Panc1 (cell line): Measurements from ENCODE around the gene RUNX3. TPM values are rescaled to one million over a fixed set of nuclear protein-coding genes. Genes with fewer than 3 reads are reported as not detected.
"Not testable (repeated sequence)": the region's sequence is repeated elsewhere in the genome, so short reads cannot be mapped to it uniquely, and the experiment has no call there.

ENCODE experiments used
- ATAC-seq: fragments of 200-7000 bp; cut with Tn5 transposase; 2 replicates; pipeline ENCODE4 v1.9.1; 2020; ENCODE audit warnings: mild to moderate bottlenecking, moderate library complexity
- Bru-seq: library from RNA; stranded (reverse); fragments of 400-500 nt; gene quantifications from one replicate; lab custom pipeline; 2021; lab: Mats Ljungman, UMichigan
- BruChase-seq, 2 experiments: library from RNA; stranded (reverse); fragments of 400-500 nt; gene quantifications; one replicate each; lab custom pipeline; 2021; lab: Mats Ljungman, UMichigan
- BruUV-seq: library from RNA; stranded (reverse); fragments of 400-500 nt; replicated peaks from 2 replicates; lab custom pipeline; 2021; lab: Mats Ljungman, UMichigan
- CTCF ChIA-PET: fragments of 300-600 bp; sonication (Branson Sonifier 250); formaldehyde crosslinking; loops from one replicate; lab custom pipeline; 2022; ENCODE audit warnings: antibody characterized with exemption; lab: Charles Lee
- POLR2A ChIA-PET: fragments of 300-600 bp; sonication (Branson Sonifier 250); formaldehyde crosslinking; loops from one replicate; lab custom pipeline; 2022; ENCODE audit warnings: antibody characterized with exemption; lab: Charles Lee
- DNase-seq: peaks from one replicate; pipeline ENCODE4 v3.0.0-alpha.2; 2010; ENCODE audit warnings: low read depth, low spot score
- H3K27ac ChIP-seq: 2 replicates; pipeline ENCODE4 v1.5.1; 2011; ENCODE audit warnings: mild to moderate bottlenecking, low read length, inconsistent platforms
- H3K27me3 ChIP-seq: fragments of 200-500 bp; sonication (Bioruptor generic); 2 replicates; pipeline ENCODE4 v1.6.0; 2014; ENCODE audit warnings: low read length, inconsistent platforms; ENCODE audit not compliant: control insufficient read depth, insufficient read depth
- H3K36me3 ChIP-seq: fragments of 200-500 bp; sonication (Bioruptor generic); 2 replicates; pipeline ENCODE4 v1.5.1; 2014; ENCODE audit warnings: inconsistent platforms, mild to moderate bottlenecking, low read length, moderate library complexity; ENCODE audit not compliant: control insufficient read depth, insufficient read depth
- H3K4me1 ChIP-seq: 2 replicates; pipeline ENCODE4 v1.5.1; 2011; ENCODE audit warnings: inconsistent platforms, mild to moderate bottlenecking, low read length, moderate library complexity; ENCODE audit not compliant: control insufficient read depth, insufficient read depth
- H3K4me3 ChIP-seq, 2 experiments: 2 replicates each; pipeline ENCODE4 v1.5.1; 2011 to 2012; ENCODE audit warnings: low read depth in 2 of 2, low read length in 2 of 2, mild to moderate bottlenecking in 2 of 2, inconsistent platforms in 1 of 2, moderate library complexity in 1 of 2
- H3K9me3 ChIP-seq: fragments of 200-500 bp; sonication (Bioruptor generic); 2 replicates; pipeline ENCODE4 v1.5.1; 2014; ENCODE audit warnings: low read depth, mild to moderate bottlenecking, inconsistent platforms, low read length, moderate library complexity; ENCODE audit not compliant: control insufficient read depth, insufficient read depth
- CTCF ChIP-seq: fragments of 450-650 bp; IDR thresholded peaks from 2 replicates; pipeline ENCODE4 v1.5.1; 2017; ENCODE audit warnings: mild to moderate bottlenecking
- POLR2AphosphoS5 ChIP-seq: IDR thresholded peaks from 2 replicates; pipeline ENCODE4 v1.6.1; 2012; ENCODE audit warnings: mild to moderate bottlenecking, low read depth, low read length, moderate library complexity
- REST ChIP-seq, 2 experiments: IDR thresholded peaks; 2 replicates each; pipeline ENCODE4 v1.6.1; 2011 to 2012; ENCODE audit warnings: low read depth in 2 of 2, control low read depth in 1 of 2, low read length in 1 of 2, mild to moderate bottlenecking in 1 of 2, moderate library complexity in 1 of 2; ENCODE audit not compliant: insufficient read depth in 1 of 2
- SIN3A ChIP-seq: IDR thresholded peaks from 2 replicates; pipeline ENCODE4 v1.6.1; 2012; ENCODE audit warnings: low read depth, mild to moderate bottlenecking, low read length, moderate library complexity, borderline replicate concordance; ENCODE audit not compliant: insufficient read depth
- TCF7L2 ChIP-seq: IDR thresholded peaks from 2 replicates; pipeline ENCODE4 v1.6.1; 2011; ENCODE audit warnings: mild to moderate bottlenecking, low read depth, low read length, inconsistent platforms
- in situ Hi-C: cut with HindIII; loops from 2 replicates; pipeline ENCODE4 v1.10.0; 2016; ENCODE audit warnings: low sequenced_read_pairs, low pct_unique_long_range_greater_than_20kb
- intact Hi-C: fragments of 100-400 bp; cut with micrococcal nuclease; formaldehyde crosslinking; loops from one replicate; pipeline ENCODE4 v1.10.0; 2022; ENCODE audit not compliant: unreplicated experiment
- long read RNA-seq: library from polyadenylated mRNA; unstranded; transcript quantifications from one replicate; pipeline ENCODE4 v2.0.0, GENCODE V29; 2021; ENCODE audit not compliant: unreplicated experiment
- polyA plus RNA-seq: library from polyadenylated mRNA; unstranded; fragments of >200 nt; gene quantifications from one replicate; pipeline ENCODE4 v1.2.1, GENCODE V29; 2012; ENCODE audit warnings: missing spikeins; ENCODE audit not compliant: insufficient read length
- total RNA-seq: library from RNA; stranded (reverse); gene quantifications from one replicate; pipeline ENCODE4 v1.2.1, GENCODE V29; 2021; ENCODE audit not compliant: unreplicated experiment

RUNX3 gene
- 0.10 TPM for total RNA-seq
- 0.06 TPM for polyA plus RNA-seq
- percentile 16 among the genes with signal in this experiment for Bru-seq, nascent RNA
- BruChase-seq, experiment 1, labeled RNA remaining after a 2-hour chase = percentile 18 among the genes with signal in this experiment
- percentile 26 among the genes with signal in this experiment for BruChase-seq, experiment 2, labeled RNA remaining after a 6-hour chase
- long read RNA-seq = 0 reads

- CTCF ChIA-PET = no interaction called here
These were observed at the start of gene RUNX3 for GRCh38 chr1:24930260-24931145. RUNX3 (minus strand) TSS chr1:24930276; CDS start chr1:24929868, 408 bp downstream.

GRCh38 chr1:24979232-24979631 lies 49.2 kb upstream of the RUNX3 start:
- BruUV-seq, ATAC-seq, H3K4me3 ChIP-seq, POLR2A ChIA-PET, H3K4me1 ChIP-seq, intact Hi-C loops, in situ Hi-C loops, H3K27ac ChIP-seq, H3K27me3 ChIP-seq, H3K36me3 ChIP-seq, DNase-seq: not testable (repeated sequence)
- peaks cover 19% of the 10 kb centered on the region; the same call in 1 of the 2 replicates for H3K9me3 ChIP-seq
- CTCF ChIA-PET = interaction anchor here (0.9 to 1.2 kb wide), 2 partner anchors 8 to 112 kb away, joined by 4 read pairs; no protein-coding TSS in a partner anchor

More at GRCh38 chr1:24930260-24931145, at the start of gene RUNX3:
- H3K4me3 ChIP-seq = no peak within 1 kb of the TSS
- DNase-seq (no peak), ATAC-seq (no peak)
- no peak for TF ChIP-seq POLR2AphosphoS5
- no peak for TF ChIP-seq REST (IDR thresholded peaks at IDR 0.05; ENCODE audit: insufficient read depth in 1 of 2, low read depth in 2 of 2, low read length in 1 of 2)
- no peak for TF ChIP-seq SIN3A
- no peak for TF ChIP-seq TCF7L2
- TF ChIP-seq CTCF = no peak
- H3K4me1 ChIP-seq = no peaks in the 10 kb centered on the region; the same call in 1 of the 2 replicates
- no peaks in the 10 kb centered on the region for H3K9me3 ChIP-seq
- BruUV-seq = no TSS peak
- intact Hi-C loops = no loop called here
- POLR2A ChIA-PET = no interaction called here
- H3K36me3 ChIP-seq = peaks cover 5% of the 10 kb centered on the region; the same call in 1 of the 2 replicates
- H3K27me3 ChIP-seq = no peaks in the 10 kb centered on the region; the same call in 1 of the 2 replicates
- H3K27ac ChIP-seq = no peak within 1 kb of the TSS
- in situ Hi-C loops = no loop called here
